Fibroblast of pulmonary artery (primary cell): ENCODE measurements around the gene LRRC17.

Experiments used
- DNase-seq: peaks from one replicate; pipeline ENCODE4 v3.0.0-alpha.2; 2010; ENCODE audit warnings: low read depth
- H3K4me3 ChIP-seq: replicated peaks from 2 replicates; pipeline ENCODE4 v1.5.1; 2011; ENCODE audit warnings: low read depth, mild to moderate bottlenecking, control low read depth, low read length, moderate library complexity
- CTCF ChIP-seq: IDR thresholded peaks from 2 replicates; pipeline ENCODE4 v1.5.1; 2011; ENCODE audit warnings: mild to moderate bottlenecking, control low read depth, low read length, inconsistent platforms; ENCODE audit errors: missing control alignments

The LRRC17 gene

GRCh38 chr7:102874166-102874829 lies 38.5 kb upstream of the LRRC17 start:
- TF ChIP-seq CTCF = no peak
- DNase-seq = peak; percentile 78
- no peak overlapping the region for H3K4me3 ChIP-seq

GRCh38 chr7:102874966-102875365 lies 37.8 kb upstream of the LRRC17 start:
- DNase-seq = no peak
- no peak for TF ChIP-seq CTCF
- no peak overlapping the region for H3K4me3 ChIP-seq

- H3K4me3 ChIP-seq = no peak overlapping the region
- peak; percentile 98 for DNase-seq
- TF ChIP-seq CTCF = no peak
Measured at GRCh38 chr7:102875700-102876295, 37.0 kb upstream of the LRRC17 start.

GRCh38 chr7:102883098-102883860 lies 29.5 kb upstream of the LRRC17 start:
- DNase-seq = peak; percentile 62
- no peak for TF ChIP-seq CTCF
- no peak overlapping the region for H3K4me3 ChIP-seq

- TF ChIP-seq CTCF = no peak
- no peak for DNase-seq
Measured at GRCh38 chr7:102888561-102889233, 24.1 kb upstream of the LRRC17 start.

GRCh38 chr7:102889851-102890250 lies 22.9 kb upstream of the LRRC17 start:
- TF ChIP-seq CTCF = no peak

More at GRCh38 chr7:102888561-102889233, 24.1 kb upstream of the LRRC17 start:
- H3K4me3 ChIP-seq = no peak overlapping the region

More at GRCh38 chr7:102889851-102890250, 22.9 kb upstream of the LRRC17 start:
- no peak overlapping the region for H3K4me3 ChIP-seq
- no peak for DNase-seq
